HepG2 (cell line): ENCODE results near the gene BAIAP2L1. TPM values are rescaled to one million over a fixed set of nuclear protein-coding genes. Genes with fewer than 3 reads are reported as not detected.

Experiments
- ATAC-seq: fragments of 200-7000 bp; cut with Tn5 transposase; 3 replicates; pipeline ENCODE4 v1.9.1; 2020; ENCODE audit warnings: mild to moderate bottlenecking, moderate library complexity
- BruUV-seq: library from RNA; stranded (reverse); fragments of 400-500 nt; replicated peaks from 2 replicates; lab custom pipeline; 2021; lab: Mats Ljungman, UMichigan
- CTCF ChIA-PET: fragments of 300-600 bp; formaldehyde crosslinking; extraction: SDS; loops from one replicate; lab custom pipeline; 2021; ENCODE audit warnings: low total read pairs, inconsistent platforms, low intra/inter-chr PET ratio; lab: Yijun Ruan, JAX
- POLR2A ChIA-PET: fragments of 350-600 bp; sonication (Branson Sonifier 250); formaldehyde crosslinking; loops from one replicate; lab custom pipeline; 2020; ENCODE audit warnings: antibody characterized with exemption, inconsistent platforms; lab: Yijun Ruan, JAX
- DNase-seq: peaks from one replicate; pipeline ENCODE4 v3.0.0-alpha.2; 2015; ENCODE audit warnings: low spot score
- FAIRE-seq: peaks from 3 replicates; lab custom pipeline; 2011; peaks lifted over from hg19 to GRCh38; lab: Jason Lieb, UNC
- H2AFZ ChIP-seq: one replicate; pipeline ENCODE4 v1.6.1; 2011; ENCODE audit warnings: low read length, inconsistent platforms
- H3K27ac ChIP-seq: fragments of 300-600 bp; 3 replicates; pipeline ENCODE4 v1.8.0; 2011; ENCODE audit warnings: mixed run types, mild to moderate bottlenecking, mixed read lengths, low read length, inconsistent platforms; ENCODE audit not compliant: insufficient read depth; ENCODE audit errors: extremely low read length
- H3K27me3 ChIP-seq, 2 experiments: fragments of 200-600 bp in 1 of 2; 2 replicates in 1 of 2; 3 replicates in 1 of 2; pipeline versions ENCODE4 v1.6.0 to v1.8.0; 2011; ENCODE audit warnings: low read length in 2 of 2, mild to moderate bottlenecking in 2 of 2, moderate library complexity in 2 of 2, inconsistent platforms in 1 of 2; ENCODE audit not compliant: insufficient read depth in 2 of 2, control insufficient read depth in 1 of 2
- H3K36me3 ChIP-seq, 2 experiments: fragments of 200-600 bp in 1 of 2; replicated peaks in 1 of 2; 2 replicates in 1 of 2; 3 replicates in 1 of 2; pipeline versions ENCODE4 v1.5.1 to v1.8.0; 2011; ENCODE audit warnings: low read length in 2 of 2, inconsistent platforms in 1 of 2; ENCODE audit not compliant: insufficient read depth in 2 of 2, control insufficient read depth in 1 of 2
- H3K4me1 ChIP-seq: 2 replicates; pipeline ENCODE4 v1.5.1; 2012; ENCODE audit warnings: low read length, inconsistent platforms; ENCODE audit not compliant: insufficient read depth
- H3K4me2 ChIP-seq: 2 replicates; pipeline ENCODE4 v1.6.0; 2011; ENCODE audit warnings: low read depth, low read length, inconsistent platforms
- H3K4me3 ChIP-seq, 3 experiments: fragments of 200-600 bp in 1 of 3; sonication (generic), shearing (Covaris generic) in 1 of 3; replicated peaks in 1 of 3; 2 replicates each; pipeline ENCODE4 v1.5.1; 2011 to 2016; ENCODE audit warnings: low read length in 3 of 3, inconsistent platforms in 2 of 3, low read depth in 2 of 3, mild to moderate bottlenecking in 2 of 3, control low read depth in 1 of 3, mixed read lengths in 1 of 3; ENCODE audit not compliant: insufficient read depth in 1 of 3
- H3K79me2 ChIP-seq: one replicate; pipeline ENCODE4 v1.6.1; 2011; ENCODE audit warnings: low read length, inconsistent platforms; ENCODE audit not compliant: insufficient read depth
- H3K9ac ChIP-seq: 2 replicates; pipeline ENCODE4 v1.6.0; 2011; ENCODE audit warnings: mild to moderate bottlenecking, low read depth, low read length, inconsistent platforms; ENCODE audit not compliant: insufficient read depth
- H3K9me3 ChIP-seq: 2 replicates; pipeline ENCODE4 v1.5.1; 2012; ENCODE audit warnings: mild to moderate bottlenecking, low read length
- H4K20me1 ChIP-seq: 2 replicates; pipeline ENCODE4 v1.6.0; 2011; ENCODE audit warnings: inconsistent platforms, mild to moderate bottlenecking, low read length, moderate library complexity; ENCODE audit not compliant: insufficient read depth
- NFATC3 ChIP-seq: sonication (generic); formaldehyde crosslinking; IDR thresholded peaks from 2 replicates; pipeline ENCODE4 v1.5.1; 2020; ENCODE audit warnings: mild to moderate bottlenecking, missing genetic modification reagents
- PTBP1 ChIP-seq: fragments of 200-400 bp; formaldehyde crosslinking; IDR thresholded peaks from 2 replicates; pipeline ENCODE4 v1.6.1; 2018; ENCODE audit warnings: low read length, low read depth; ENCODE audit not compliant: poor library complexity, severe bottlenecking
- ZBTB42 ChIP-seq: sonication (generic); formaldehyde crosslinking; IDR thresholded peaks from 2 replicates; pipeline ENCODE4 v1.5.0; 2020; ENCODE audit warnings: mild to moderate bottlenecking, missing genetic modification reagents
- ZEB1 ChIP-seq: IDR thresholded peaks from 2 replicates; pipeline ENCODE4 v1.6.1; 2012; ENCODE audit warnings: mild to moderate bottlenecking, low read depth, inconsistent platforms; ENCODE audit not compliant: insufficient replicate concordance
- ZFP41 ChIP-seq: sonication (generic); formaldehyde crosslinking; IDR thresholded peaks from 2 replicates; pipeline ENCODE4 v1.4.0; 2020; ENCODE audit warnings: mild to moderate bottlenecking, missing genetic modification reagents, borderline replicate concordance
- ZNF121 ChIP-seq: sonication (generic); formaldehyde crosslinking; IDR thresholded peaks from 2 replicates; pipeline ENCODE4 v1.5.0; 2020; ENCODE audit warnings: mild to moderate bottlenecking, missing genetic modification reagents
- ZNF232 ChIP-seq: sonication (generic); formaldehyde crosslinking; IDR thresholded peaks from 2 replicates; pipeline ENCODE4 v1.4.0; 2020; ENCODE audit warnings: missing genetic modification reagents, borderline replicate concordance
- ZNF33B ChIP-seq: sonication (generic); formaldehyde crosslinking; IDR thresholded peaks from 2 replicates; pipeline ENCODE4 v1.5.1; 2020; ENCODE audit warnings: mild to moderate bottlenecking, missing genetic modification reagents
- WGBS: methylation state at CpG from one replicate; pipeline ENCODE4 v1.1.6; 2017; ENCODE audit warnings: low lambda C conversion rate; 5-methylcytosine and 5-hydroxymethylcytosine counted together
- in situ Hi-C: cut with HindIII; loops from 2 replicates; pipeline ENCODE4 v1.10.0; 2017; ENCODE audit warnings: low pct_unique_long_range_greater_than_20kb; ENCODE audit not compliant: extremely low pct_ligation_motif_present
- intact Hi-C: fragments of 100-400 bp; cut with micrococcal nuclease; formaldehyde crosslinking; loops from one replicate; pipeline ENCODE4 v1.10.0; 2022; ENCODE audit not compliant: unreplicated experiment
- polyA plus RNA-seq, 8 experiments: library from polyadenylated mRNA; depleted of rRNA in 3 of 8; stranded (reverse) in 7 of 8; unstranded in 1 of 8; fragments of >200 nt; fragmentation: Illumina TruSeq in 4 of 8; extraction: Trizol in 4 of 8; gene quantifications; 2 replicates each; pipeline versions ENCODE4 v1.2.1 to v1.2.3, GENCODE V29; 2011 to 2016; ENCODE audit warnings: low read depth in 4 of 8, missing spikeins in 1 of 8, mixed read lengths in 1 of 8; ENCODE audit not compliant: insufficient read depth in 1 of 8
- total RNA-seq, 5 experiments: library from RNA; depleted of rRNA; stranded (reverse); fragments of >200 nt; fragmentation: Illumina TruSeq; extraction: Trizol; gene quantifications; 2 replicates each; pipeline ENCODE4 v1.2.3, GENCODE V29; 2016; ENCODE audit warnings: low read depth in 1 of 5
- TF ChIP-seq, protein P1 (sequence below): IDR thresholded peaks from 2 replicates; pipeline ENCODE4 v1.6.1; 2016; ENCODE audit warnings: low read depth, control low read depth

The BAIAP2L1 gene
- total and polyA plus RNA-seq, 2 of the 13 experiments (the other 11 are each of a cell fraction or from before 2014, with no cell fraction given): 13.0 to 21.5 TPM

DNA sequence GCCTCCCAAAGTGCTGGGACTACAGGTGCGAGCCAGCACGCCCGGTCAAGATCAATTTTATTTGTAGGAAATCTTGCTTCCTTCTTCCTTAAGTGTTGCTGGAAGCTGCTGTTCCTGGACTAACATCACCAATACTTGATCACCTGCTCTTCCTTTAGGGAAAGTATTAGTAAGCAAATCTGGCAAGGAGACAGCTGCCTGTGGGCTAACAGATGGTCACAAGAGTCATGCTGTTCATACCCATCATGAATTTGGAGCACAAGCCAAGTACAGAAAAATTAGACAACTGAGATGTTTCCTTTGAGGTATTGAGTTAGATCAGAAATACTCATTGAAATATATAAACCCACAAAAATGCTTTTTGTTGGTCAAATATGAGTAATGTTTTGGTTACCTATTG is 27.9 kb downstream of the BAIAP2L1 start (continued):
- no peak for TF ChIP-seq ZFP41 (CRISPR knock-in tag)

GRCh38 chr7:98369726-98370125 is 31.2 kb downstream of the BAIAP2L1 start:
- intact Hi-C loops (no loop called here), in situ Hi-C loops (no loop called here)
- Histone ChIP-seq H3K27ac (no peak overlapping the region), H3K4me2 (no peak overlapping the region), H3K9ac (no peak overlapping the region), H3K9me3 (no peaks in the 10 kb centered on the region), H4K20me1 (peaks cover 3% of the 10 kb centered on the region; the same call in 1 of the 2 replicates), H3K27me3 (no peaks in the 10 kb centered on the region), H3K79me2 (peaks cover 2% of the 10 kb centered on the region), H2AFZ (no peak overlapping the region), H3K4me3 (no peak overlapping the region), H3K36me3 (0 out of 5 replicates have a peak, but pooled peaks cover 0 to 3% of the 10 kb centered on the region in 2 experiments), H3K4me1 (no peaks in the 10 kb centered on the region)
- CTCF ChIA-PET: no interaction called here
- no TSS peak for BruUV-seq
- WGBS: 98% methylated on average over 7 of the region's 7 CpGs
- no peak for FAIRE-seq
- POLR2A ChIA-PET: interaction anchor here (0.9 kb wide), 1 partner anchor 49 kb away, joined by 3 read pairs; no protein-coding TSS in a partner anchor
- TF ChIP-seq NFATC3 (CRISPR knock-in tag) (no peak), ZNF232 (CRISPR knock-in tag) (no peak), ZBTB42 (CRISPR knock-in tag) (no peak), ZNF33B (CRISPR knock-in tag) (no peak), ZNF121 (CRISPR knock-in tag) (no peak), ZEB1 (no peak), PTBP1 (no peak)
- TF ChIP-seq, protein P1, sequence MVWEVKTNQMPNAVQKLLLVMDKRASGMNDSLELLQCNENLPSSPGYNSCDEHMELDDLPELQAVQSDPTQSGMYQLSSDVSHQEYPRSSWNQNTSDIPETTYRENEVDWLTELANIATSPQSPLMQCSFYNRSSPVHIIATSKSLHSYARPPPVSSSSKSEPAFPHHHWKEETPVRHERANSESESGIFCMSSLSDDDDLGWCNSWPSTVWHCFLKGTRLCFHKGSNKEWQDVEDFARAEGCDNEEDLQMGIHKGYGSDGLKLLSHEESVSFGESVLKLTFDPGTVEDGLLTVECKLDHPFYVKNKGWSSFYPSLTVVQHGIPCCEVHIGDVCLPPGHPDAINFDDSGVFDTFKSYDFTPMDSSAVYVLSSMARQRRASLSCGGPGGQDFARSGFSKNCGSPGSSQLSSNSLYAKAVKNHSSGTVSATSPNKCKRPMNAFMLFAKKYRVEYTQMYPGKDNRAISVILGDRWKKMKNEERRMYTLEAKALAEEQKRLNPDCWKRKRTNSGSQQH (CRISPR knock-in tag): no peak
- no peak for DNase-seq
- ATAC-seq: no peak
